Brain microvascular endothelial cell (primary cell): Measurements from ENCODE around the gene FBXW9.
"Not testable (repeated sequence)": the region's sequence is repeated elsewhere in the genome, so short reads cannot be mapped to it uniquely, and the experiment has no call there.

Experiments
- DNase-seq: peaks from one replicate; pipeline ENCODE4 v3.0.0-alpha.2; 2020
- H3K27ac ChIP-seq: fragments of 250-450 bp; sonication (Bioruptor Pico); 2 replicates; pipeline ENCODE4 v1.5.1; 2020; ENCODE audit warnings: mild to moderate bottlenecking, moderate library complexity
- H3K27me3 ChIP-seq: fragments of 250-450 bp; sonication (Bioruptor Pico); replicated peaks from 2 replicates; pipeline ENCODE4 v1.5.1; 2020; ENCODE audit warnings: mild to moderate bottlenecking
- H3K36me3 ChIP-seq: fragments of 250-450 bp; sonication (Bioruptor Pico); replicated peaks from 2 replicates; pipeline ENCODE4 v1.5.1; 2020; ENCODE audit warnings: mild to moderate bottlenecking
- H3K4me3 ChIP-seq: 2 replicates; pipeline ENCODE4 v1.5.1; 2011; ENCODE audit warnings: low read depth, mild to moderate bottlenecking, control low read depth, low read length, moderate library complexity
- in situ Hi-C: cut with HindIII; loops from 2 replicates; pipeline ENCODE4 v1.10.0; 2017; ENCODE audit warnings: low sequenced_read_pairs, low pct_ligation_motif_present
- TF ChIP-seq, protein P1 (sequence below): IDR thresholded peaks from 2 replicates; pipeline ENCODE4 v1.5.1; 2011; ENCODE audit warnings: low read depth, mild to moderate bottlenecking, moderate library complexity, low read length, control low read depth, inconsistent platforms; ENCODE audit errors: missing control alignments

Gene FBXW9

DNA sequence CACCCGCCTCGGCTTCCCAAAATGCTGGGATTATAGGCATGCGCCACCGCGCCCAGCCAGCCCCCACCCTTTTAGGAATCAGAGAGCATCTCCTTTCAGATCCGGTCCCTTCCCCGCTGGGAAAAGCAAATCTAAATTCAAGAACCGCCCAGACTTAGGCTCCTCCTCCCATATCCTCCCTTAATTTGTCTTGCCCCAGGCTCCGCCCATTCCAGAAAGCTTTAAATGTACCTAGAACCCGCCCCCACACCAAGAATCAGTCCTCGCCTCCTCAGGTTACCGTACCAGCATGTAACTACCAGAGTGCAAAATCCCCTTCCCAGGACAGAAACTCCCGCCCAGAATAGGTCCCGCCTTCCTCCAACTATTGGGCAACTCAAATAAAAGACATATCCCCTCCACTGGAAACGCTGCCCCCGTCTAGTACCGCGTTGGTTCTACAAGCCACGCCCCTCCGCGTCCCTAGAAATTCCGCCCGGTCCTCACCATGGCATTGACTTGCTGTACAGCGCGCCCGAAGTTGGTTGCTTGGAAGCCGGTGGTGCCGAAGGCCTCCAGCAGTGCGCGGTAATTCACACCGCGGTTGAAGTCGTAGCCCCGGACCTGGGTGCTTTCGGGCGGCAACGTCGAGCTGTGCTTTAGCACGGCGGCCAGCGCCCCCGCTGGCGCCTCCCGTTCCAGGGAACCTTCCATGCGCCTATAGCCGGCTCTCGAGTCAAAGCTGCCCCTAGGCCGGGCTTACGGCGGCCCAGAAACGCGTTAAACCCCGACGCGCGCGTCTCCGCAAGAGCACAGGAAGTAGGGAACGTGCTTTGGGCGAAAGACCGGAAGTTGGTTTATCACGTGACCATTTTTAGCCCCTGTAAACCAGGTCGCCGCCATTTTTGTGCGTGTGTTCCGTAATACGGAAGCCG, 15.1 kb downstream of the FBXW9 start, which contains the start of gene DHPS:
TSS of gene DHPS (minus strand) at position 807 of the 914 bp plus-strand sequence. CDS start at position 693, 114 bp downstream.
- no peaks in the 10 kb centered on the region for H3K27me3 ChIP-seq
- H3K4me3 ChIP-seq: peak within 1 kb of the TSS; percentile 92
- TF ChIP-seq, protein P1, sequence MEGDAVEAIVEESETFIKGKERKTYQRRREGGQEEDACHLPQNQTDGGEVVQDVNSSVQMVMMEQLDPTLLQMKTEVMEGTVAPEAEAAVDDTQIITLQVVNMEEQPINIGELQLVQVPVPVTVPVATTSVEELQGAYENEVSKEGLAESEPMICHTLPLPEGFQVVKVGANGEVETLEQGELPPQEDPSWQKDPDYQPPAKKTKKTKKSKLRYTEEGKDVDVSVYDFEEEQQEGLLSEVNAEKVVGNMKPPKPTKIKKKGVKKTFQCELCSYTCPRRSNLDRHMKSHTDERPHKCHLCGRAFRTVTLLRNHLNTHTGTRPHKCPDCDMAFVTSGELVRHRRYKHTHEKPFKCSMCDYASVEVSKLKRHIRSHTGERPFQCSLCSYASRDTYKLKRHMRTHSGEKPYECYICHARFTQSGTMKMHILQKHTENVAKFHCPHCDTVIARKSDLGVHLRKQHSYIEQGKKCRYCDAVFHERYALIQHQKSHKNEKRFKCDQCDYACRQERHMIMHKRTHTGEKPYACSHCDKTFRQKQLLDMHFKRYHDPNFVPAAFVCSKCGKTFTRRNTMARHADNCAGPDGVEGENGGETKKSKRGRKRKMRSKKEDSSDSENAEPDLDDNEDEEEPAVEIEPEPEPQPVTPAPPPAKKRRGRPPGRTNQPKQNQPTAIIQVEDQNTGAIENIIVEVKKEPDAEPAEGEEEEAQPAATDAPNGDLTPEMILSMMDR: no peak
- DNase-seq: peak; percentile 97
- H3K36me3 ChIP-seq: peaks cover 18% of the 10 kb centered on the region
- peak within 1 kb of the TSS; percentile 97 for H3K27ac ChIP-seq
- in situ Hi-C loops: no loop called here

DNA sequence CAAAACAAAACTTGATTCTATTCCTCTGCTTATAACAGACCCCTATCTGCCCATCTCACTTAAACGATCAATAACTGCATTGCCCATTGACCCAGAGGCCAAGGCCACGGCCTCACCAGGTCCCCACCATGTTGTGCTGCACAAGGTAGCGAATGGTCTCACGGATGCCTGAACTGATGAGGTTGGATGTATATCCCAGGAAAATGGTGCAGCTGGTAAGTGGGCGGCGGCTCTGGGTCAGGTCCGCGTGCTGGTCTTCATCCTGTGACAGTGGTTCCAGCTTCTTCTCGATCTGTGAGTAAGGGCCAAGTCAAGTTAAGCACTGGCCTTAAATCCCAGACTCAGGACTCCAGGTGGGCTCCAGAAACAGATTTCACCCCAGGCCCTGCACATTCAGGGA, 16.4 kb downstream of the FBXW9 start:
- Histone ChIP-seq H3K36me3 (peaks cover 30% of the 10 kb centered on the region), H3K4me3 (no peak overlapping the region), H3K27me3 (no peaks in the 10 kb centered on the region), H3K27ac (no peak overlapping the region)
- no peak for DNase-seq
- in situ Hi-C loops: no loop called here
- TF ChIP-seq, protein P1: no peak

DNA sequence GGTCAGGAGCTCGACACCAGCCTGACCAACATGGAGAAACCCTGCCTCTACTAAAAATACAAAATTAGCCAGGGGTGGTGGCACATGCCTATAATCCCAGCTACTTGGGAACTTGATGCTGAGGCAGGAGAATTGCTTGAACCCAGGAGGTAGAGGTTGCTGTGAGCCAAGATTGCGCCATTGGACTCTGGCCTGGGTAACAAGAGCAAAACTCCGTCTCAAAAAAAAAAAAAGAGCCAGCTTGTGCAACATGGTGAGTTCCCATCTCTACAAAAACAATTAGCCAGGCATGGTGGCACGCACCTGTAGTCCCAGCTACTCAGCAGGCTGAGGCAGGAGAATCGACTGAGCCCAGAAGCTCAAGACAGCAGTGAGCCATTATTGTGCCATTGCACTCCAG, 18.4 kb downstream of the FBXW9 start:
- H3K27me3 ChIP-seq, H3K4me3 ChIP-seq, H3K27ac ChIP-seq, DNase-seq, in situ Hi-C loops: not testable (repeated sequence)
- peaks cover 42% of the 10 kb centered on the region for H3K36me3 ChIP-seq

GRCh38 chr19:12676928-12677327, 19.5 kb downstream of the FBXW9 start:
- TF ChIP-seq, protein P1: no peak
- H3K27me3 ChIP-seq: no peaks in the 10 kb centered on the region
- no peak for DNase-seq
- in situ Hi-C loops: no loop called here
- no peak overlapping the region for H3K4me3 ChIP-seq
- peaks cover 49% of the 10 kb centered on the region for H3K36me3 ChIP-seq
- H3K27ac ChIP-seq: no peak overlapping the region

GRCh38 chr19:12676384-12676792, 20.0 kb downstream of the FBXW9 start:
- Histone ChIP-seq H3K4me3 (no peak overlapping the region), H3K36me3 (peaks cover 51% of the 10 kb centered on the region), H3K27ac (no peak overlapping the region), H3K27me3 (no peaks in the 10 kb centered on the region)
- peak; percentile 74 for DNase-seq
- in situ Hi-C loops: no loop called here
- TF ChIP-seq, protein P1: peak; percentile 92

GRCh38 chr19:12675940-12676339, 20.5 kb downstream of the FBXW9 start:
- in situ Hi-C loops: no loop called here

More at GRCh38 chr19:12675940-12676339, 20.5 kb downstream of the FBXW9 start:
- no peak overlapping the region for H3K4me3 ChIP-seq
- no peak overlapping the region for H3K27ac ChIP-seq
- H3K27me3 ChIP-seq: no peaks in the 10 kb centered on the region
- TF ChIP-seq, protein P1: no peak
- H3K36me3 ChIP-seq: peaks cover 51% of the 10 kb centered on the region
- no peak for DNase-seq
